ENCODE measurements around the gene GALT. TPM values are rescaled to one million over a fixed set of nuclear protein-coding genes. Genes with fewer than 3 reads are reported as not detected.

GALT gene
- total and polyA plus RNA-seq, 2 of the 13 experiments (the other 11 are each of a cell fraction or from before 2014, with no cell fraction given), result 40.4 to 46.3 TPM

- peak; percentile 43; the same call in 1 of the 2 replicates for TF ChIP-seq POGK (CRISPR knock-in tag; conservative IDR thresholded peaks at IDR 0.05)
- TF ChIP-seq XRCC5 (optimal IDR thresholded peaks at IDR 0.05; ENCODE audit: low read length), result peak; percentile 30
- no peak for TF ChIP-seq SUZ12 (IDR thresholded peaks at IDR 0.05; ENCODE audit: low read depth, low read length)
- TF ChIP-seq SMAD1 (CRISPR knock-in tag; IDR thresholded peaks at IDR 0.05; ENCODE audit: borderline replicate concordance, low read depth), result no peak
- no peak for TF ChIP-seq PAWR (CRISPR knock-in tag; IDR thresholded peaks at IDR 0.05; ENCODE audit: borderline replicate concordance)
- no peak for TF ChIP-seq ZNF362 (CRISPR knock-in tag; IDR thresholded peaks at IDR 0.05; ENCODE audit: borderline replicate concordance)
- TF ChIP-seq MTA3 (CRISPR knock-in tag; IDR thresholded peaks at IDR 0.05), result no peak
- no peak for TF ChIP-seq EEA1 (CRISPR knock-in tag; IDR thresholded peaks at IDR 0.05; ENCODE audit: borderline replicate concordance)
- no peak for TF ChIP-seq ZNF34 (CRISPR knock-in tag; IDR thresholded peaks at IDR 0.05; ENCODE audit: borderline replicate concordance)
- TF ChIP-seq FOXP4 (CRISPR knock-in tag; IDR thresholded peaks at IDR 0.05), result no peak
- peak; percentile 61 for TF ChIP-seq STAG1 (CRISPR knock-in tag; IDR thresholded peaks at IDR 0.05)
- no peak for TF ChIP-seq PAF1 (CRISPR knock-in tag; IDR thresholded peaks at IDR 0.05)
- no peak for TF ChIP-seq HIVEP1 (CRISPR knock-in tag; IDR thresholded peaks at IDR 0.05)
- no peak for TF ChIP-seq MLLT10 (CRISPR knock-in tag; IDR thresholded peaks at IDR 0.05)
- TF ChIP-seq RBM22 (optimal IDR thresholded peaks at IDR 0.05; ENCODE audit: low read length), result no peak
- TF ChIP-seq ZBTB42 (CRISPR knock-in tag; IDR thresholded peaks at IDR 0.05), result no peak
Measured at GRCh38 chr9:34612788-34613390, 33.6 kb upstream of the GALT start (continued).

All from HepG2 (cell line).